Right hindlimb (tissue), 1 donor: ENCODE results near the gene RBBP8.
"Not testable (repeated sequence)": the region's sequence is repeated elsewhere in the genome, so short reads cannot be mapped to it uniquely, and the experiment has no call there.

ENCODE experiments used
- DNase-seq: peaks from one replicate; pipeline ENCODE4 v3.0.0-alpha.2; 2018

The RBBP8 gene

DNA sequence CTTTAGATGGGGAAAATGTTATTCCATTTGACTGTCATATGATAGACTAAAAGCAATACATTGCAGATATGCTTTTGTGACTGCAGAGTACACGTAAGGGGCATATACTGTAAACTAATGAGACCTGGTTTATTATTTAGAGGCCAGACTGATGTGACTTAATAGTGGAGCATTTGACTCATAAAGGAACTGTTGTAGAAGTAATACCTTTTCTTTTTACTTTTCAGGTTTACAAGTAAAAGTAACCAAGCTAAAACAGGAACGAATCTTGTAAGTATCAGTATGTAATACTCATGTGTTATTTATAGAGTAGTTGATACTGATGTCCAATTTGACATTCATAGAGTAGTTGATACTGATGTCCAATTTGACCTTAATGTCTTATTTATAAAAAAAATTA, 13.1 kb downstream of the RBBP8 start:
- no peak for DNase-seq

DNA sequence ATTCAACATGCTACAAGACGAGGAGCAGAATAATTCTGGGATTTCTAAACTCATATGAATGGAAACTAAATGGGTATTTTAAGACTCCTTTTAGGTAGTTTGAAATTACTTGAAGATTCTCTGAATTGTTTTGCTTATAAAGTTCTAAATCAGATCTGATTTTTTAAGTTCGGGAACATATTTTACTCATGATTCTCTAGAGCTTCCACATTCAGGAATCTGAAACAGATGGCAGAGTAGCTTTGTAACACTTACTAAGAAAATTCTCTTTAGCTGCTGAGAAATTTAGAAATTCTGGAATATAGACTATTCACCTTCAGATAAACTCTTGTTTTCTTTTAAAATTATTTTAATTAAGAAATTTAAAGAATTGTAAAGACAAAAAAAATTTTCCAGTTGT, 13.7 kb downstream of the RBBP8 start:
- DNase-seq = no peak

DNA sequence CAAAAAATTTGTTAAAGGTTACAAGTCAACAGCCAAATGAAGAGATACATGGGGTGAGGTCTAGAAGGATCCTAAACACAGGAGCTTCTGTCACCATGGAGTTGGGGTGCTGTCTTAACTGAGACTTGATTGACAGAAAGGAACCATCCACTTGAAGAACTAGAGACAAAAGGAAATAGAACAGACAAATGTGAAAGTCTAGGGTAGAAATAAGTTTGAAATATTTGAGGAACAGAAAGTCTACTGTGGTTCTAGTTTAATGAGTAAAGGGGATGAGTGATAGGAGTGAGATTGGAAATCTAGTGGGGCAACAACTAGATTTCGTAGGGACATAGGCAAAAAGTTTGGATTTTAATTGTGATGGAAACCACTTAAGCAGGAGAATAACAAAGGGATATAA, 18.7 kb downstream of the RBBP8 start:
- no peak for DNase-seq

DNA sequence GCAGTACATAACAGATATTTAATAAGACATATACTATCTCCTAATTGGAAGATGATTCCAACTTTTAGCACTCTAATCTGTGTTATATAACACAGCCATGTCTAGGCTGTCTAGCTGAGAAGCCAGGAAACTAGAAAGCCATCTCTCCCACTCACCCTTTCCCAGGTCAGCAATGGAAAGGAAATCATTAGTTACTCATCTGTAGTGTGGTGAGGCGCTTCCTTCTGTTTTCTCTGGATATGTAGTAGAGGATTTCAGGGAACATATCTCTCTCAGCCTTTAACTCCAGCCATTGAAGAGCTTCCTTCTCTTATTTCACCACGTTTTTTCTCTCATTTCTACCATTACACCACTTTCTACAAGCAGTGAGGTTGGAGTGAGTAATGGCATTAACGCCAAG, 19.4 kb downstream of the RBBP8 start:
- DNase-seq = no peak

DNA sequence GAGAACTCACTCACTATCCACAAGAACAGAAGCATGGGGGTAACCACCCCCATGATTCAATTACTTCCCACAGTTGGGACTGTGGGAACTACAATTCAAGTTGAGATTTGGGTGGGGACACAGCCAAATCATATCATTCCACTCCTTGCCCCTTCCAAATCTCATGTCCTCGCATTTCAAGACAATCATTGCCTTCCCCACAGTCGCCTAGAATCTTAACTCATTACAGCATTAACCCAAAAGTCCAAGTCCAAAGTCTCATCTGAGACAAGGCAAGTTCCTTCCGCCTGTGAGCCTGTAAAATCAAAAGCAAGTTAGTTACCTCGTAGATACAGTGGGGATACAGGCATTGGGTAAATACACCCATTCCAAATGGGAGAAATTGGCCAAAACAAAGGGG, 20.9 kb downstream of the RBBP8 start:
- DNase-seq = not testable (repeated sequence)

DNA sequence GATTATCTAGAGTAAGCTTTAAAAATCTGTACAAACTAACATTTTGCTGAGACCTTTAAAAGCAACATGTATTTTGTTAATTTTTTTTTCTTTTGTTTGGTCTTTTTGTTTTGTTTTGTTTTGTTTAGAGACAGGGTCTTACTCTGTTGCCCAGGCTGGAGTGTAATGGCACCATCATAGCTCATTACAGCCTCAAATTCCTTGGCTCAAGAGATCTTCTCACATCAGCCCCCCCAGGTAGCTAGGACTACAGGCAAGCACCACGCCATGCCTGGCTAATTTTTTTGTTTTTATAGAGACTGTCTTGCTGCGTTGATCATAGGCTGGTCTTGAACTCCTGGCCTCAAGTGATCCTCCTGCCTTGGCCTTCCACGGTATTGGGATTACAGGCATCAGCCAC, 23.1 kb downstream of the RBBP8 start:
- no peak for DNase-seq

DNA sequence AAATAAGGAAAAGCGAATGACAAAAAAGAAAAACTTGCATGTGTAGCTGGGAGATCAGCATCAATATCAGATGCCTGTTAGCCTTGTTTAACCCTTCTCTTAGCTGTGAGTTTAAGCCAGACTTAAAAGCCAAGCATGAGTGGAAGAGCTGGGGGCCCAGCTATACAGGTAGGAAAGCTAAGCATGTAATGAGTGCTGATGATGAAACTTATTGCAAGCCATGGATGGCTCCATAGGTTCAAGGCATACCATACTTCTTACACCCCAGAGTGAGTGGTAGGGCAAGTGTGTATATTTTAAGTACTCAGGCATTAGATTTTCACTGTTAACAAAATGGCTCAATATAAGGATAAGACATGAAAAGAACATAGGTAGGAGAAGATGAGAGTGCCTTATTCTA, 28.0 kb downstream of the RBBP8 start:
- no peak for DNase-seq

DNA sequence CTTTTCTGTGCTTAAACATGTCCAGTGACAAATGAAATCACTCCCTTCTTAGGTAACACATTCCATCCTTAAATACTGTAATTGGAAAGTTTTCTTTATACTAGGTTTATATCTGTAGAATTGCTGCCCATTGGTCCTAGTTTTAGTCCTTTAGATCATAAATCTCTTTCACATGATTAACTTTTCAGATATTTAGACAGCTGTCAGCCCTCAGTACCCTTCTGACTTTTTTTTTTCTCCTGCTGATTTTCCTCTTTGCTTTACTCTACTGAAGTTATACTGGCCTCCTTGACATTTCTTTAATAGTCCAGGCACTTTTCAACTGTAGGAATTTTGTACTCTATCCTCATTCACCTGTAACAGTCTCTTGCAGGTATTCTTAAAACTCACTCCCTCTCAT, 28.9 kb downstream of the RBBP8 start:
- no peak for DNase-seq

DNA sequence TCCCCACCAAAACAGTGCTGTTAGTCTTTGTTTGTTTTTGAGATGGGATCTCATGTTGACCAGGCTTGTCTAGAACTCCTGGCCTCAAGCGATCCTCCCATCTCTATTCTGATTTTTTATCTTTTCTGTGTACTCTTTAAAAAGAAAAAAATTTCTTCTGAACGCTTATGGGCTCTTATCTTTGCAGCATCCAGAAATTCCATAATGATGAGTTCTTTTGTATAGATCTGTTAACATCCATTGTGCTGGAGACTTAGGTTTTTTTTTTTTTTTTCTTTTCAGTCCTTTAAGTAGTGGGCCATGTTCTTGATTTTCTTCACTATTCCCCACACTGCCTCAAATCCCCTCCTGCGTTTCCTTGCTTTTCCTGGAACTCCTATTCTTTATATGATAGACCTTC, 31.0 kb downstream of the RBBP8 start:
- DNase-seq = no peak

DNA sequence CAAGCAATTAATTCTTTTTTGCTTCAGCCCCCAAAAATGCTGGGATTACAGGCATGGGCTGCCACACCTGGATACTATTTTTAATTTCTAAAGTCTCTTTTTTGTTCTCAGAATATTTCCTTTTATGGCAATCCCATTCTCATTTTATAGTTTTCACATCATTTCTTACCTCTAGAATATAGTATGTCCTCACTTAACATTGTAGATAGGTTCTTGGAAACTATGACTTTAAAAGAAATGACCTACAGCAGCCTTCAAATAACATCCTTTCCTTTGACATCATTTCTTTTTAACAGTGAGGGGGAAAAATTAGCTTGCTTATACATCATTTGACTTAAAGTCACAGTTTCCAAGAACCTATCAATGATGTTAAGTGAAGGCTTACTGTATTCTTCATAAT, 31.6 kb downstream of the RBBP8 start:
- DNase-seq = no peak

DNA sequence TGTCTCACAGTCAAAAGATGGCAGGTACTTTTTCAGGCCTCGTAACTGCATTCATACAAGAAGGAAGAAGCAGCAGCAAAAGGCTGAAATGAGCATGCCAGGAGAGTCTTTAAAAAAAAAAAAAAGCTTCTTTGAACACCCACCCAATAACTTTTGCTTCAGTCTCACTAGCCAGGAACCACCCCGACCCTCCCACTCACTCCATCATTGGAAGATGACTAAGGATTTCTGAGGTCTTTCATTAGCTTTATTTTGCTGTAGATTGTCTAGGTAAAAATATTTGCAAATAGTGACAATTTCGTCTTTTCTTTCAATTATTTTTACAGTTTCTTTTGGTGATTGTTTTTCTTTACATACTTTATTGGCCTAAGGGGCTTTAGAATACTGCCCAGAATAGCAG, 37.9 kb downstream of the RBBP8 start:
- no peak for DNase-seq

DNA sequence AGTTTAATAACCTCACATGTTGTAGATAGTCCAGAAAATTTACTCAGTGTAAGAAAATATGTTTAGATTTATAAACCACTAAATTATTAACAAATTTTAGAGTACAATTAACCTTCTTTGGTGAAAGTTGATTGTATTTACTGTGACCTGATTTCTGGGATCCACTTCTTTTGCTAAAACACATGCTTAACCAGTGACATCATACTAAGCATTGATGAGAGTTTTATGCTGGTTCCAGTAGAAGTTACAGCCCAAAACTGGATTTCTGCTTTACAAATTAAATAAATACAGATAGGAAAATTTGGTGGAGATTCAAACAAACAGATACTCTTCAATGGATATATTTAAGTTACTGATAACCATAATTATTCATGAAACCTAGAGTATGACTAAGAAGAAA, 40.9 kb downstream of the RBBP8 start:
- DNase-seq = no peak

DNA sequence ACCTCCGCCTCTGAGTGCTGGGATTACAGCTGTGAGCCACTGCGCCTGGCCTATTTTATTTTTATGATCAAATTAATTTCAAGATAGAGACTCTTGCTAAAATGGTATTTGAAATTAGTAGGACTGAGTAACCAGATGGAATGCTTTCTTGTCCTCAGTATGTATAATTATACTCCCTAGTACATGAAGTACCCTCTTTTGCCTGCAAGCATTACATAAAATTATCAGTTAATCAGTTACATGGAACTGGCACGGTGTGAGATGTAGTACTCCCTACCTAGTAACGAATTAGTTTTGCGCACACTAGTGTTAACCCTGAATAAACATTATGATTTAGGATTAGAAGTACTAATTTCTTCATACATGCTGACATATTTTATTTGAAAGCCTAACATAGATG, 41.6 kb downstream of the RBBP8 start:
- DNase-seq = no peak

DNA sequence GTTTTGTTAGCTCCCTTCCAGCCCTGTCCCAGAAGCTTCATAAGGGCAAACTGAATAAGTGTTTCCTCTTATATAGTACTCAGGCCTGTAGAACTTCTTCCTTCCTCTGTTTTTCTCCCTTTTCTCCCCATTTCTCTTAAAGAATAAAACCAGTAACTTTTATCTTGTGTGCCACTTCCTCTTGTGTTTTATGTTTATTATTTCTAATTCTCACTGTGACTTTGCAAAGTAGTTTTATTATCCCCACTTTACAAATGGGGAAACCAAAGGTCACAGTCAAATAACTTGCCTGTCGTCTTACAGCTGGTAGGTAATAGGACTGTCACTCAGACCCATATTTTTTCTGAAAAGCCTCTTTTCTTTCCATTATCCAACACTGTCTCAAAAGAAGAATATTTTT, 42.4 kb downstream of the RBBP8 start:
- no peak for DNase-seq

DNA sequence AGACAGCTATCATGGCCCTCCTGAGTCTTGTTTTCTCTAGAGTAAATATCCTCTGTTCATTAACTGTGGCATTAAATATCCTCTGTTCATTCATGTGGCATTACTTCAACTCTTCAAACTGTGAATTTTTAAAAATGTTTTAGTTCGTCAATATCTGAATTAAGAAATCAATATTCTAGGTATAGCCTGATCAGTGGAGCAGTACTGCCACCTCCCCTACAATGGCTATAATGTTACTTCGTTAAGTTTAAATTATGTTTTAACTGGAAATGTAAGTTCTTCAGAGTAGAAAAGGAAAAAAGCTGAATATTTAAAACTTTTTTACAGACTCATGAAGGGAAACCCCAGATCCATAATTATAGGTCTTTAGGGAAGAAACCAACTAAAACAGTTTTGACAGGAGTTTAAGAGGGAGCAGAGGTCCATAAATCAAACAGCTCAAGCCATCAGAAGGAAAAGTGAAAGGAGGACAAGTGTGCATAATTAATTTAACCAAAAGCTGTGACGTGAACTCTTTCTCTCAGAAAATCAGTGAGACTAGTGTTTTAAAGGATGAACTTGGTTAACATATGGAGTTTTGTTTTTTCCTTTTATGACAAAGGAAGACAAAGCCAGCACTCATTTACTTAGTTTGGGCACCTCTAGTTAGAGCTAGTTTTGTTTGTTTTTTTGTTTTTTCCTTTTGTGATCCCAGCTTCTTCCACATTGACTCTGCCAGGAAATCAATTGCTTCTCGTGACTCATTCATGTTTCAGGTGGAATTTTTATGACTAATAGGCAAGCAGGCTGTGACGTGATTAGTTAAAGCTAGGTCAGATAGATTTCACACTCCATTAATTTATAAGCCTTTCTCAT, 44.9 kb downstream of the RBBP8 start:
- no peak for DNase-seq

DNA sequence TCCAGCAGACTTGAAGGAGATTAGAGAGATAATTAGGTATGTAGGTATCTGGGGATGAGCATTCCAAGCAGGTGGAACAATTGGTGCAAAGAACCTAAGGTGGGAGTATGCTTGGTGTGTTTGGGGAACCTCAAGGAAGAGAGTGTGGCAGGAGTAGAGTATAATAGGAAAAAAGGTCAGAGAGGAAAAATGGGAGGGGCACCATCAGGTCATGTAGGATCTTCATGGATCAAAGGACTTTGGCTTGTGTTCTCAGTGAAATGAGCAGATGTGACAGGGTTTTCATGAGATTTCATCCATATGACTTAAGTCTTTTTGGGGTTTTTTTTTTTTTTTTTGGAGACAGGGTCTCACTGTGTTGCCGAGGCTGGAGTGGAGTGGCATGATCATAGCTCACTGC, 47.3 kb downstream of the RBBP8 start:
- no peak for DNase-seq

DNA sequence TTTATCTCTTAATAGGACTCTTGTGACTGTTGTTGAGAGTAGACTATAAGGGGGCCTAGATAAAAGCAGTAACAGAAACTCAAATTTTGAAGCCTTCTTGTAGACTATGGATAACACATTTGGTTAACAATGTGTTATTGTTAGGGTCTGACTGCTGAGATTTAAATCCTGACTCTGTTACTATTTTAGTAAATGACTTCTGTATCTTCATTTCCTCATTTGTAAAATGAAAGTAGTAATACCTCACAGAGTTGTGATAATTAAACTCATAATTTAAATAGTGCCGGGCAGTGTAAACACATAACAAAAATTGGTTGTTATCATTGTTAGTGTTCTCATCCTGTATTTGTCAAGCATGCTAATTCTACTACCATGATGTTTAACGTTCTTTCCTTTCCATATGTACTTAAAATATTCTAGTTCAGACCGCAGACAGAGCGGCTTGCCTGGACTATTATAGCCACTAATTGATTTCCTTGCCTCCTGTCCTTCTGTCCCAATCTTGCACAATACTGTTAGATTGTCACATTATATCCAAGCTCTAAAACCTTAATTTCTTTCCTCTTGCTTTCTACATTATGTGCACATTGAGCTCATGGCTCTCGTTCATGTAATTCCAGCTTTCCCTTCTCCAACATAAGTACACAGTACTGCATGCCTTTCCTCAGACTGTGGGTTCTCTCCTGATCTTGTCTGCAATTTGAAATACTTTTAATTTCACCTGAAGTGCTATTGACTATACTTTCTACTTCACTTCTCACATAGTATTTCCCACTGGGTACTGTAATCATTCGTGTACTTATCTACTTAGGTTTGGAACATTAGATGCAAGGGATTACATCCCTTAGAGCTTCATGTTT, 48.4 kb downstream of the RBBP8 start:
- no peak for DNase-seq

DNA sequence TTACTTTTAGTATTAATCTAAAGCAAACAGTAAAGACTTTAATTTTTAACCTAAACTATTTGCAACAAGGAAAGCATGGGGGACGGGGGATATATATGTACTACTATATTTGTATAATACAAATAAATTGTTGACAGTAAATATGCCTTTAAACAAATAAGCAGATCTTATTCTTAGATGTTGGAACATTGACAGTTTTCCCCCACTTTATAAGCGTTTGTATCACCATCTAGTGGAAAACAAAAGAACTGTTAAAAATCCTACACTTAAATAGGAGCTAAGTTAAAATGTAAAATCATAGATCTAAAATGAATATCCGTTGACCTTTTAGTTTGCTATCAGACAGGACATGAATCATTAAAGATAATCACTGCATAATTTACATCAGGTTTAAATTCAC, 50.0 kb downstream of the RBBP8 start:
- DNase-seq = no peak

DNA sequence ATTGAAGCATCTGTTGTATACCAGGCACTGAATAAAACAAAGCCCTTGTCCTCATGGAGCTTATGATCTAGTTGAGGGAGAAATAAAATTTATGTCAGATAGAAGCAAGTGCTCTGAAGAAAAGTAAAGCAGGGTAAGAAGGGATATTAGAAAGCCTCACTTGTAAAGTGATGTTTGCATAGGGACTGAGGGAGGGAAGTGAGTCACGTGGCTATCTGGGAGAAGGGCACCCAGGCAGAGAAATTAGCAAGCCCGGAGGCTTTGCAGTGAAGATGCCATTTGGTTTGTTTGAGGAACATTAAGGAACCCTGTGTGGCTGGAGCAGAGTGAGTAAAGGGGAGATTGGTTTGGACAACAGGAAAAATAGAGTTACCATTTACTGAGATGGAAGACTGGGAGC, 52.1 kb downstream of the RBBP8 start:
- DNase-seq = no peak

DNA sequence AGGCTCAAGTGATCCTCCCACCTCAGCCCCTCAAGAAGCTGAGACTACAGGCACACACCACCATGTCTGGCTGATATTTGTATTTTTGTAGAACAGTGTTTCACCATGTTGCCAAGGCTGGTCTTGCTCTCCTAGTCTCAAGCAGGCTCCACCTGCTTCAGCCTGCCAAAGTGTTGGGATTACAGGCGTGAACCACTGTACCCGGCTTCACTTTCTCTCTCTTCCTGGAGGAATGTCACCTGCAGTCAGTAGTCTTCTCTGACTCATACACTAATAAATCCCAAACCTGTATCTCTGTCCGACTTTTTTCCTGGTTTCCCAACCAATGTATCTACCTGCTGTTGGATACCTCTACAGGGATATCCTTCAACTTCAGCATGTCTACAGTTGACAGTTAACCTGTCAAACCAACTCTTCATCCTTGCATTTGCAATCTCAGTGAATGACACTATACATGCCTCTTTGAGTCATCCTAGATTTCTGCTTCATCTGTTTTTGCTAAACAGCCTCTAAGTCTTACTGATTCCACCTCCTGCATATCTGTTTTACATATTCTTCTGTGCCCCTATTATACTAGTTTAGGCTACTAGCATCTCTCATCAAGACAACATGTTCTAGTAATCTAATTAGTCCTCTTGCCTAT, 54.5 kb downstream of the RBBP8 start:
- no peak for DNase-seq

DNA sequence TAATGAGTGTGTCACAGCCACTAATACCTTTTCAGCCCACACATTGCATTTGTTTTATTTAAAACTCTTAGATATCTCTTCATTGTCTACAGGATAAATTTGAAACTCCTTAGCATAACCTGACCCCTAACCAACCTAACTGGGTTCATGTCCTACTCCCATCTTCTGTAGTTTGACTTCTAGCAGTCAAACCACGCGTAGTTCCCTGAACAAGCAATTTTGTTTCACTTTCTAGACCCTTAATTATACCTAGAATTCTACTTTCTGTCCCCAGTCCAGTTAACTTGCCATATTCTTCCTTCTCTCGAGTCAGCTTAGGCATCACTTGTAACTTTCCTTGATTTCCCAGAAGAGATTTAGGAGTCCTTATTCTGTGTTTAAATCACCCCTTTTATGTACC, 55.1 kb downstream of the RBBP8 start:
- no peak for DNase-seq

DNA sequence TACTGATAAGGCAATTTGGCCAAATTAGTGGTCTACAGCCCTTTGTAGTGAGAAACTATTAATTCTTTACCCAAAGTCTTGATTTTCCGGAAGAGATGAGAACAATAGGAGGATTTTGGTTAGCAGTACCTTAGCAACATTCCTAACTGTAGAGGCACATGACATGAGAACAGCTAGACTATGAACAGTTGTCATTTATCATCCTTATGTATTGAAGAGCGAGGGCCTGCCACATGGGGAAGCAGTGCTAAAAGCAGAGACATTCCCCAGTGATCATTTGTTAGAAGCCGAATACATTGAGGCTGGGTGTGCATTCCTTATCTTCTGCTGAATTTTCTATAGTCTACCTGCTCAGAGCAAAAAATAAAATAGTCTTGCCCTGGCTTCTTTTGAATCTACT, 65.2 kb downstream of the RBBP8 start:
- DNase-seq = no peak

DNA sequence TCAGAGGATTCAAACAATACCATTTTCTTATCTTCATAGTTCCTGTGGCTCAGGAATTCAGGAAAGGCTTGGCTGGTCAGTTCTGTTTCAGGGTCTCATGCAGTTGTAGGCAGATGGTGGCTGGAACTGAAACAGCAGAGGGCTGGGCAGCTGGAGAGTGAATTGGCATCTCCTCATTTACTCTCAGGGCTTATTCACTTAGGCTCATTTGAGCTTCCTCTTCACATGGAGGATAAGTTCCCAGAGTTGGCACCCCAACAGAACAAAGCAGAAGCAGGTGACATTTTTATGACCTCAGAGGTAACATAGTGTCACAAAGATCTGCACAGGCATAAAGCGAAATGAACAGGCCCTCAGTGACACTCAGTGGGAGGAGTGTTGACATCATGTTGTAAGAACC, 66.1 kb downstream of the RBBP8 start:
- no peak for DNase-seq

DNA sequence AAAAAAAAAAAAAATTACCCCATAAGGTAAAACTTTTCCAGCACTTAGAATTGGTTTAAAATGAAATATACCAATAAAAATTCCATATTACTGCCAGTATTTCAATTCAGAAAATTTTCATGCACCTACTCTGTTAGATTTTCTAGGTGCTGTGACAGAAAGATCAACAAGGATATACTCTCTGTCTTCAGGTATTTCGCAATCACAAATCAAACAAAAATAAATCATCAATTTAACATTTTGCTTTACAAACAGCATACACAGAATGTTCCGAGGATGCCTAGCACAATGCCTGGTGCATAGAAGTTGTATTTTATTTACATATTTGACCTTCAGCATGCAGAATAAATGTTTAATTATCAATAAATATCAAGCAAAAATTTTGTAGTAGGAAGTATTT, 66.5 kb downstream of the RBBP8 start:
- DNase-seq = no peak
